H9 (cell line): ENCODE measurements around the gene TSKU. TPM values are rescaled to one million over a fixed set of nuclear protein-coding genes. Genes with fewer than 3 reads are reported as not detected.

ENCODE experiments used
- DNase-seq: peaks from one replicate; pipeline ENCODE4 v3.0.0-alpha.2; 2017
- H2AFZ ChIP-seq: one replicate; pipeline ENCODE4 v1.6.1; 2013; ENCODE audit warnings: mild to moderate bottlenecking, low read length, control low read depth, moderate library complexity
- H2AK5ac ChIP-seq: 2 replicates; pipeline ENCODE4 v1.6.1; 2013; ENCODE audit warnings: low read length, control low read depth, mixed read lengths; ENCODE audit not compliant: insufficient read length
- H2BK120ac ChIP-seq: one replicate; pipeline ENCODE4 v1.6.1; 2013; ENCODE audit warnings: low read depth, mild to moderate bottlenecking, low read length, control low read depth, inconsistent platforms; ENCODE audit not compliant: poor library complexity, severe bottlenecking
- H2BK12ac ChIP-seq: 2 replicates; pipeline ENCODE4 v1.6.1; 2013; ENCODE audit warnings: low read length, control low read depth, mixed read lengths, low read depth; ENCODE audit not compliant: insufficient read length
- H2BK15ac ChIP-seq: 2 replicates; pipeline ENCODE4 v1.6.1; 2013; ENCODE audit warnings: low read depth, low read length, control low read depth
- H2BK20ac ChIP-seq: one replicate; pipeline ENCODE4 v1.6.1; 2013; ENCODE audit warnings: low read depth, mild to moderate bottlenecking, low read length, control low read depth, inconsistent platforms; ENCODE audit not compliant: poor library complexity, severe bottlenecking
- H2BK5ac ChIP-seq: 2 replicates; pipeline ENCODE4 v1.6.1; 2013; ENCODE audit warnings: low read length, control low read depth, mixed read lengths; ENCODE audit not compliant: insufficient read length
- H3K14ac ChIP-seq: 2 replicates; pipeline ENCODE4 v1.6.1; 2013; ENCODE audit warnings: low read length, control low read depth; ENCODE audit not compliant: insufficient read depth
- H3K18ac ChIP-seq: 2 replicates; pipeline ENCODE4 v1.6.1; 2013; ENCODE audit warnings: low read depth, mild to moderate bottlenecking, mixed read lengths, low read length, control low read depth; ENCODE audit not compliant: insufficient read length
- H3K23ac ChIP-seq: 2 replicates; pipeline ENCODE4 v1.6.1; 2013; ENCODE audit warnings: low read length, control low read depth, mixed read lengths, low read depth; ENCODE audit not compliant: insufficient read length
- H3K23me2 ChIP-seq: 2 replicates; pipeline ENCODE4 v1.6.1; 2013; ENCODE audit warnings: low read depth, mild to moderate bottlenecking, mixed read lengths, low read length, control low read depth; ENCODE audit not compliant: insufficient read length, poor library complexity, severe bottlenecking
- H3K27ac ChIP-seq: 2 replicates; pipeline ENCODE4 v1.5.1; 2013; ENCODE audit warnings: low read length, control low read depth, mixed read lengths, low read depth; ENCODE audit not compliant: insufficient read length
- H3K27me3 ChIP-seq: 2 replicates; pipeline ENCODE4 v1.6.1; 2013; ENCODE audit warnings: low read length, control low read depth, inconsistent platforms; ENCODE audit not compliant: insufficient read depth
- H3K4ac ChIP-seq: 2 replicates; pipeline ENCODE4 v1.6.1; 2013; ENCODE audit warnings: low read depth, mild to moderate bottlenecking, control low read depth, inconsistent platforms, low read length, moderate library complexity
- H3K4me1 ChIP-seq: 2 replicates; pipeline ENCODE4 v1.6.1; 2013; ENCODE audit warnings: low read length, control low read depth, inconsistent platforms; ENCODE audit not compliant: insufficient read depth
- H3K4me2 ChIP-seq: 2 replicates; pipeline ENCODE4 v1.6.1; 2013; ENCODE audit warnings: low read length, control low read depth, mixed read lengths; ENCODE audit not compliant: insufficient read length, insufficient read depth
- H3K56ac ChIP-seq: 2 replicates; pipeline ENCODE4 v1.6.1; 2013; ENCODE audit warnings: low read depth, mild to moderate bottlenecking, mixed read lengths, low read length, control low read depth; ENCODE audit not compliant: insufficient read length
- H3K79me1 ChIP-seq: 2 replicates; pipeline ENCODE4 v1.6.1; 2013; ENCODE audit warnings: low read depth, mild to moderate bottlenecking, moderate library complexity, low read length, control low read depth, inconsistent platforms; ENCODE audit not compliant: insufficient read depth, poor library complexity, severe bottlenecking
- H3K79me2 ChIP-seq: 2 replicates; pipeline ENCODE4 v1.6.1; 2013; ENCODE audit warnings: low read length, control low read depth, inconsistent platforms; ENCODE audit not compliant: insufficient read depth
- H3K9ac ChIP-seq: 2 replicates; pipeline ENCODE4 v1.6.1; 2013; ENCODE audit warnings: low read length, control low read depth, mixed read lengths; ENCODE audit not compliant: insufficient read length; ENCODE audit errors: extremely low read depth
- H3K9me3 ChIP-seq: one replicate; pipeline ENCODE4 v1.6.1; 2013; ENCODE audit warnings: low read depth, low read length, inconsistent platforms; ENCODE audit not compliant: control insufficient read depth
- H3T11ph ChIP-seq: one replicate; pipeline ENCODE4 v1.6.1; 2013; ENCODE audit warnings: mild to moderate bottlenecking, low read length, control low read depth, inconsistent platforms
- H4K20me1 ChIP-seq: one replicate; pipeline ENCODE4 v1.6.1; 2013; ENCODE audit not compliant: control insufficient read depth, insufficient read length, insufficient read depth
- H4K5ac ChIP-seq: 2 replicates; pipeline ENCODE4 v1.6.1; 2013; ENCODE audit warnings: low read depth, mild to moderate bottlenecking, mixed read lengths, low read length, control low read depth; ENCODE audit not compliant: insufficient read length
- H4K8ac ChIP-seq: replicated peaks from 2 replicates; pipeline ENCODE4 v1.6.1; 2013; ENCODE audit warnings: low read length, control low read depth, mixed read lengths, low read depth; ENCODE audit not compliant: insufficient read length
- H4K91ac ChIP-seq: 2 replicates; pipeline ENCODE4 v1.6.1; 2013; ENCODE audit warnings: low read depth, mild to moderate bottlenecking, moderate library complexity, mixed read lengths, low read length, control low read depth; ENCODE audit not compliant: insufficient read length
- H3K27ac Mint-ChIP-seq, 3 experiments: 2 replicates in 2 of 3; 3 replicates in 1 of 3; pipeline ENCODE4 v1.8.0; 2020 to 2021; ENCODE audit warnings: mixed read lengths in 3 of 3, mild to moderate bottlenecking in 1 of 3, moderate library complexity in 1 of 3
- H3K27me3 Mint-ChIP-seq: 2 replicates; pipeline ENCODE4 v1.8.0; 2021; ENCODE audit warnings: low read depth, mild to moderate bottlenecking, moderate library complexity, mixed read lengths
- H3K36me3 Mint-ChIP-seq, 3 experiments: 2 replicates in 2 of 3; 3 replicates in 1 of 3; pipeline ENCODE4 v1.8.0; 2020 to 2021; ENCODE audit warnings: low read depth in 3 of 3, mixed read lengths in 3 of 3; ENCODE audit not compliant: insufficient read depth in 1 of 3
- H3K4me1 Mint-ChIP-seq, 2 experiments: 2 replicates each; pipeline ENCODE4 v1.8.0; 2020; ENCODE audit warnings: mixed read lengths in 2 of 2
- H3K4me3 Mint-ChIP-seq, 2 experiments: 2 replicates in 1 of 2; 3 replicates in 1 of 2; pipeline ENCODE4 v1.8.0; 2020 to 2021; ENCODE audit warnings: mild to moderate bottlenecking in 2 of 2, mixed read lengths in 2 of 2, moderate library complexity in 1 of 2
- H3K9me3 Mint-ChIP-seq, 2 experiments: 2 replicates in 1 of 2; 3 replicates in 1 of 2; pipeline ENCODE4 v1.8.0; 2020; ENCODE audit warnings: mild to moderate bottlenecking in 2 of 2, mixed read lengths in 2 of 2, moderate library complexity in 1 of 2
- WGBS: extraction: QIAGEN DNeasy Blood & Tissue Kit; methylation state at CpG from one replicate; pipeline ENCODE4 v1.1.7; 2013; ENCODE audit warnings: missing lambda C conversion rate, low lambda C conversion rate, mixed read lengths; ENCODE audit not compliant: insufficient read length; ENCODE audit errors: extremely low coverage; 5-methylcytosine and 5-hydroxymethylcytosine counted together
- total RNA-seq: library from RNA; stranded (reverse); gene quantifications from 2 replicates; pipeline ENCODE4 v1.2.1, GENCODE V29; 2021
- TF ChIP-seq, protein P1 (sequence below): fragments of 200-600 bp; sonication (generic); conservative IDR thresholded peaks from 3 replicates; pipeline ENCODE4 v1.8.0; 2021; ENCODE audit warnings: antibody characterized with exemption, mild to moderate bottlenecking

The TSKU gene
- total RNA-seq, 1 experiment from 2014 or later, result 25.4 TPM

GRCh38 chr11:76802151-76802550, 19.0 kb downstream of the TSKU start:
- no peak overlapping the region for H2BK5ac ChIP-seq
- H3K4me2 ChIP-seq, result no peak overlapping the region
- H3K79me1 ChIP-seq, result no peaks in the 10 kb centered on the region
- no peak overlapping the region for H4K91ac ChIP-seq
- no peak overlapping the region for H3K4ac ChIP-seq
- H3K18ac ChIP-seq, result no peak overlapping the region
- TF ChIP-seq, protein P1, sequence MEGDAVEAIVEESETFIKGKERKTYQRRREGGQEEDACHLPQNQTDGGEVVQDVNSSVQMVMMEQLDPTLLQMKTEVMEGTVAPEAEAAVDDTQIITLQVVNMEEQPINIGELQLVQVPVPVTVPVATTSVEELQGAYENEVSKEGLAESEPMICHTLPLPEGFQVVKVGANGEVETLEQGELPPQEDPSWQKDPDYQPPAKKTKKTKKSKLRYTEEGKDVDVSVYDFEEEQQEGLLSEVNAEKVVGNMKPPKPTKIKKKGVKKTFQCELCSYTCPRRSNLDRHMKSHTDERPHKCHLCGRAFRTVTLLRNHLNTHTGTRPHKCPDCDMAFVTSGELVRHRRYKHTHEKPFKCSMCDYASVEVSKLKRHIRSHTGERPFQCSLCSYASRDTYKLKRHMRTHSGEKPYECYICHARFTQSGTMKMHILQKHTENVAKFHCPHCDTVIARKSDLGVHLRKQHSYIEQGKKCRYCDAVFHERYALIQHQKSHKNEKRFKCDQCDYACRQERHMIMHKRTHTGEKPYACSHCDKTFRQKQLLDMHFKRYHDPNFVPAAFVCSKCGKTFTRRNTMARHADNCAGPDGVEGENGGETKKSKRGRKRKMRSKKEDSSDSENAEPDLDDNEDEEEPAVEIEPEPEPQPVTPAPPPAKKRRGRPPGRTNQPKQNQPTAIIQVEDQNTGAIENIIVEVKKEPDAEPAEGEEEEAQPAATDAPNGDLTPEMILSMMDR, result no peak
- H2AFZ ChIP-seq, result no peak overlapping the region
- H3K36me3 Mint-ChIP-seq, result peaks cover 0 to 5% (median 4%) of the 10 kb centered on the region in 3 experiments; a peak in 5 of 7 replicates
- H2BK20ac ChIP-seq, result no peak overlapping the region
- no peaks in the 10 kb centered on the region for H3K23me2 ChIP-seq
- H2BK12ac ChIP-seq, result no peak overlapping the region
- no peak overlapping the region for H3K56ac ChIP-seq
- peaks cover 8% of the 10 kb centered on the region for H3K27me3 Mint-ChIP-seq
- H3K27ac Mint-ChIP-seq, result no peak overlapping the region
- no peak overlapping the region for H2BK15ac ChIP-seq
- no peak overlapping the region for H4K5ac ChIP-seq
- no CpG with 5 or more reads among the region's 3 CpGs for WGBS
- H3T11ph ChIP-seq, result no peak overlapping the region
- DNase-seq, result no peak
- no peak overlapping the region for H2AK5ac ChIP-seq
- H3K9me3 Mint-ChIP-seq, result no peaks in the 10 kb centered on the region
- no peak overlapping the region for H3K14ac ChIP-seq
- no peaks in the 10 kb centered on the region for H4K20me1 ChIP-seq
- no peak overlapping the region for H4K8ac ChIP-seq
- no peak overlapping the region for H3K4me3 Mint-ChIP-seq
- no peaks in the 10 kb centered on the region; the same call in 1 of the 2 replicates for H3K4me1 ChIP-seq
- no peaks in the 10 kb centered on the region for H3K79me2 ChIP-seq
- H3K27ac ChIP-seq, result no peak overlapping the region
- no peak overlapping the region for H3K23ac ChIP-seq
- H3K27me3 ChIP-seq, result no peaks in the 10 kb centered on the region
- H2BK120ac ChIP-seq, result no peak overlapping the region
- peaks cover 44 to 63% of the 10 kb centered on the region in 2 experiments for H3K4me1 Mint-ChIP-seq
- H3K9ac ChIP-seq, result no peak overlapping the region
- H3K9me3 ChIP-seq, result no peaks in the 10 kb centered on the region
